H1 (cell line): ENCODE data around the gene PPP1R18. TPM values are rescaled to one million over a fixed set of nuclear protein-coding genes. Genes with fewer than 3 reads are reported as not detected.
"Not testable (repeated sequence)": the region's sequence is repeated elsewhere in the genome, so short reads cannot be mapped to it uniquely, and the experiment has no call there.

Experiments
- CTCF ChIA-PET: fragments of 300-600 bp; sonication (Branson Sonifier 250); formaldehyde crosslinking; loops from one replicate; lab custom pipeline; 2021; ENCODE audit not compliant: partially characterized antibody; lab: Charles Lee
- POLR2A ChIA-PET: fragments of 300-600 bp; sonication (Branson Sonifier 250); formaldehyde crosslinking; loops from one replicate; lab custom pipeline; 2021; ENCODE audit warnings: inconsistent platforms; ENCODE audit not compliant: partially characterized antibody; lab: Charles Lee
- DNase-seq, 2 experiments: peaks; one replicate each; pipeline versions ENCODE4 v3.0.0 to v3.0.0-alpha.2; 2010 to 2022; ENCODE audit warnings: low spot score in 2 of 2, low read depth in 1 of 2, mixed read lengths in 1 of 2
- FAIRE-seq: peaks from 2 replicates; lab custom pipeline; 2011; peaks lifted over from hg19 to GRCh38; lab: Jason Lieb, UNC
- H2AFZ ChIP-seq: 2 replicates; pipeline ENCODE4 v1.8.1; 2012; ENCODE audit warnings: low read length, inconsistent platforms
- H2AK5ac ChIP-seq: 2 replicates; pipeline ENCODE4 v1.6.1; 2013; ENCODE audit warnings: low read depth, low read length
- H2BK120ac ChIP-seq: replicated peaks from 2 replicates; pipeline ENCODE3; 2013; ENCODE audit warnings: low read depth, low read length, inconsistent platforms
- H2BK12ac ChIP-seq: 2 replicates; pipeline ENCODE4 v1.6.1; 2013; ENCODE audit warnings: low read depth, low read length
- H2BK15ac ChIP-seq: 2 replicates; pipeline ENCODE4 v1.6.1; 2013; ENCODE audit warnings: low read length
- H2BK20ac ChIP-seq: 2 replicates; pipeline ENCODE4 v1.6.1; 2013; ENCODE audit warnings: low read length
- H2BK5ac ChIP-seq: 2 replicates; pipeline ENCODE4 v1.6.1; 2013; ENCODE audit warnings: low read depth, low read length
- H3K14ac ChIP-seq: 2 replicates; pipeline ENCODE4 v1.6.1; 2013; ENCODE audit warnings: inconsistent platforms; ENCODE audit not compliant: insufficient read length
- H3K18ac ChIP-seq: 2 replicates; pipeline ENCODE4 v1.6.1; 2013; ENCODE audit warnings: low read length; ENCODE audit errors: extremely low read depth
- H3K23ac ChIP-seq: 2 replicates; pipeline ENCODE4 v1.6.1; 2013; ENCODE audit warnings: inconsistent platforms; ENCODE audit not compliant: insufficient read length
- H3K23me2 ChIP-seq: 2 replicates; pipeline ENCODE4 v1.6.1; 2013; ENCODE audit warnings: low read depth, low read length
- H3K27ac ChIP-seq: 2 replicates; pipeline ENCODE4 v1.6.1; 2011; ENCODE audit warnings: low read depth, low read length, inconsistent platforms
- H3K27me3 ChIP-seq, 4 experiments: replicated peaks in 1 of 4; 1 replicate in 1 of 4; 2 replicates in 3 of 4; pipeline versions ENCODE4 v1.6.1 to v1.8.1; 2011 to 2013; ENCODE audit warnings: low read length in 3 of 4, mild to moderate bottlenecking in 3 of 4, inconsistent platforms in 2 of 4, mixed read lengths in 2 of 4, moderate library complexity in 1 of 4; ENCODE audit not compliant: control insufficient read depth in 3 of 4, insufficient read depth in 3 of 4; ENCODE audit errors: extremely low read depth in 1 of 4
- H3K36me3 ChIP-seq, 4 experiments: 2 replicates each; pipeline versions ENCODE4 v1.6.1 to v1.8.1; 2011 to 2013; ENCODE audit warnings: mild to moderate bottlenecking in 4 of 4, low read length in 3 of 4, moderate library complexity in 2 of 4, control low read depth in 1 of 4, inconsistent platforms in 1 of 4; ENCODE audit not compliant: insufficient read depth in 4 of 4, control insufficient read depth in 2 of 4
- H3K4ac ChIP-seq: replicated peaks from 2 replicates; pipeline ENCODE3; 2013; ENCODE audit warnings: low read length, low read depth, mixed read lengths, inconsistent platforms; ENCODE audit not compliant: insufficient read length
- H3K4me1 ChIP-seq, 4 experiments: replicated peaks in 1 of 4; 1 replicate in 1 of 4; 2 replicates in 3 of 4; pipeline versions ENCODE4 v1.6.1 to v1.8.1; 2011 to 2013; ENCODE audit warnings: low read length in 3 of 4, inconsistent platforms in 2 of 4, mixed read lengths in 1 of 4; ENCODE audit not compliant: insufficient read depth in 4 of 4, control insufficient read depth in 3 of 4
- H3K4me2 ChIP-seq, 2 experiments: 2 replicates each; pipeline versions ENCODE4 v1.6.1 to v1.8.1; 2011 to 2013; ENCODE audit warnings: low read depth in 2 of 2, low read length in 2 of 2, control low read depth in 1 of 2, inconsistent platforms in 1 of 2, mild to moderate bottlenecking in 1 of 2; ENCODE audit not compliant: insufficient read depth in 1 of 2
- H3K4me3 ChIP-seq, 4 experiments: fragments of 200-600, 300-600 bp in 1 of 4; sonication (generic), shearing (Covaris generic), sonication (Bioruptor Twin) in 1 of 4; 2 replicates each; pipeline versions ENCODE4 v1.5.1 to v1.8.1; 2011 to 2016; ENCODE audit warnings: low read length in 4 of 4, low read depth in 3 of 4, control low read depth in 2 of 4, inconsistent platforms in 2 of 4, mild to moderate bottlenecking in 2 of 4, mixed read lengths in 1 of 4, moderate library complexity in 1 of 4; ENCODE audit not compliant: insufficient read depth in 2 of 4; ENCODE audit errors: extremely low read depth in 1 of 4
- H3K56ac ChIP-seq: replicated peaks from 2 replicates; pipeline ENCODE3; 2013; ENCODE audit warnings: low read depth, mild to moderate bottlenecking, mixed read lengths, low read length, inconsistent platforms; ENCODE audit not compliant: insufficient read length
- H3K79me1 ChIP-seq: 2 replicates; pipeline ENCODE4 v1.6.1; 2013; ENCODE audit warnings: low read depth, low read length, control low read depth
- H3K79me2 ChIP-seq, 2 experiments: 2 replicates each; pipeline versions ENCODE4 v1.6.1 to v1.8.1; 2012 to 2013; ENCODE audit warnings: low read length in 2 of 2, mild to moderate bottlenecking in 2 of 2, inconsistent platforms in 1 of 2; ENCODE audit not compliant: insufficient read depth in 2 of 2, control insufficient read depth in 1 of 2
- H3K9ac ChIP-seq, 4 experiments: replicated peaks in 1 of 4; 1 replicate in 1 of 4; 2 replicates in 3 of 4; pipeline versions ENCODE4 v1.6.1 to v1.8.1; 2011 to 2013; ENCODE audit warnings: low read depth in 3 of 4, low read length in 3 of 4, control low read depth in 2 of 4, mild to moderate bottlenecking in 2 of 4, moderate library complexity in 2 of 4, inconsistent platforms in 1 of 4; ENCODE audit errors: extremely low read depth in 1 of 4
- H3K9me3 ChIP-seq, 2 experiments: 2 replicates each; pipeline versions ENCODE4 v1.6.1 to v1.8.1; 2012 to 2013; ENCODE audit warnings: mild to moderate bottlenecking in 2 of 2, moderate library complexity in 2 of 2, control low read depth in 1 of 2, inconsistent platforms in 1 of 2, low read depth in 1 of 2, low read length in 1 of 2, mixed read lengths in 1 of 2; ENCODE audit not compliant: insufficient read depth in 2 of 2
- H4K20me1 ChIP-seq, 2 experiments: replicated peaks in 1 of 2; 2 replicates each; pipeline versions ENCODE3 to v1.8.1; 2011 to 2013; ENCODE audit warnings: inconsistent platforms in 2 of 2, low read length in 2 of 2, mild to moderate bottlenecking in 1 of 2; ENCODE audit not compliant: insufficient read depth in 2 of 2, control insufficient read depth in 1 of 2
- H4K5ac ChIP-seq: 2 replicates; pipeline ENCODE4 v1.6.1; 2013; ENCODE audit warnings: low read length, low read depth, mixed read lengths, inconsistent platforms; ENCODE audit not compliant: insufficient read length
- H4K8ac ChIP-seq: 2 replicates; pipeline ENCODE4 v1.8.0; 2013; ENCODE audit warnings: mild to moderate bottlenecking, moderate library complexity, low read length, inconsistent platforms; ENCODE audit not compliant: insufficient read depth; ENCODE audit errors: extremely low read depth
- H4K91ac ChIP-seq: replicated peaks from 2 replicates; pipeline ENCODE3; 2013; ENCODE audit warnings: low read length, mixed read lengths, inconsistent platforms; ENCODE audit not compliant: insufficient read length
- WGBS, 2 experiments: shearing (Covaris generic) in 1 of 2; methylation state at CpG; one replicate each; pipeline versions ENCODE4 v1.1.6 to v1.1.7; 2013 to 2015; ENCODE audit warnings: low lambda C conversion rate in 2 of 2, mixed read lengths in 2 of 2, inconsistent platforms in 1 of 2, low coverage in 1 of 2, missing lambda C conversion rate in 1 of 2; ENCODE audit not compliant: insufficient replicate concordance in 2 of 2, insufficient coverage in 1 of 2, insufficient read length in 1 of 2; ENCODE audit errors: extremely low coverage in 1 of 2, missing lambda C conversion rate in 1 of 2; 5-methylcytosine and 5-hydroxymethylcytosine counted together
- polyA plus RNA-seq, 7 experiments: library from polyadenylated mRNA; depleted of rRNA in 3 of 7; stranded (reverse) in 5 of 7; unstranded in 2 of 7; fragments of >200 nt in 5 of 7; fragments of 200-250 nt in 2 of 7; gene quantifications; 1 replicate in 5 of 7; 2 replicates in 1 of 7; 4 replicates in 1 of 7; pipeline versions ENCODE4 v1.2.1 to v1.2.3, GENCODE V29; 2011 to 2013; ENCODE audit warnings: missing spikeins in 2 of 7, mixed read lengths in 2 of 7
- total RNA-seq: library from RNA; stranded (reverse); fragmentation: NEBNext Ultra II Directional; extraction: Animal tissue kit (Norgen Biotek cat#: 25700); gene quantifications from 2 replicates; pipeline ENCODE4 v1.2.1, GENCODE V29; 2021

The PPP1R18 gene
- total and polyA plus RNA-seq, 2 of the 8 experiments (the other 6 are each of a cell fraction or from before 2014, with no cell fraction given), result 25.1 to 29.1 TPM

DNA sequence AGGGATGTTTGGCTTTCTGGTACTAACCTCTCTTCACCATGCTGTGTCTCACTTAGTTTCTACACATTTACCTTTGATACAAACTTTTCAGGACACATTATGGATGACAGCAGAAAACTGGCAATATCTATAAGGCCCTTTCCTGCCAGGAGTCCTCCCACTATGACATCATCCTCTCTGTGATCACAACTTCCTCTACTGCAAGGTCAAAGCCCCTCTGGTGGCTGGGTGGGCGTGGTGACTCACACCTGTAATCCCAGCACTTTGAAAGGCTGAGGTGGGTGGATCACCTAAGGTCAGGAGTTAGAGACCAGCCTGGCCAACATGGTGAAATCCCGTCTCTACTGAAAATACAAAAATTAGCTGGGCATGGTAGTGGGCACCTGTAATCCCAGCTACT lies 20.1 kb downstream of the PPP1R18 start:
- H3K4me2 ChIP-seq, H3K18ac ChIP-seq, CTCF ChIA-PET, H3K23ac ChIP-seq, H4K5ac ChIP-seq, H4K8ac ChIP-seq, DNase-seq, H3K27me3 ChIP-seq, H4K91ac ChIP-seq, H2BK120ac ChIP-seq, H3K4me1 ChIP-seq, H3K9me3 ChIP-seq, H2BK15ac ChIP-seq, H3K79me1 ChIP-seq, H3K79me2 ChIP-seq, H2BK12ac ChIP-seq, H3K56ac ChIP-seq, H3K9ac ChIP-seq, H3K23me2 ChIP-seq, H3K27ac ChIP-seq, H3K14ac ChIP-seq, H2BK5ac ChIP-seq, H2AK5ac ChIP-seq, H2BK20ac ChIP-seq, FAIRE-seq, H3K4ac ChIP-seq, H3K4me3 ChIP-seq, H2AFZ ChIP-seq, H4K20me1 ChIP-seq: not testable (repeated sequence)
- WGBS, 2 experiments, result 88% methylated on average over 2 of the region's 2 CpGs; no CpG with 5 or more reads in 1 of the 2 experiments
- peaks cover 16 to 42% (median 38%) of the 10 kb centered on the region in 4 experiments for H3K36me3 ChIP-seq
- POLR2A ChIA-PET, result interaction anchor here (1.1 to 8.1 kb wide), 3 partner anchors 13 to 121 kb away, joined by 3 to 50 read pairs (median 4); no protein-coding TSS in a partner anchor
